Esophagus squamous epithelium (tissue), 5 donors: ENCODE results near the gene PRKCA. TPM values are rescaled to one million over a fixed set of nuclear protein-coding genes. Genes with fewer than 3 reads are reported as not detected.

ENCODE experiments used
- DNase-seq: peaks from one replicate; lab custom pipeline; 2025; lab: John Stamatoyannopoulos, UW
- H3K27ac ChIP-seq, 4 donors: fragments of 200-600 bp; sonication (generic); one replicate each; pipeline ENCODE4 v1.5.1; 2016 to 2019; ENCODE audit warnings: mild to moderate bottlenecking in 1 of 4
- H3K27me3 ChIP-seq, 4 donors: fragments of 200-600 bp; sonication (generic); 1 replicate in 3 of 4; 2 replicates in 1 of 4; pipeline versions ENCODE4 v1.5.1 to v1.6.0; 2017 to 2021; ENCODE audit warnings: antibody characterized with exemption in 1 of 4
- H3K36me3 ChIP-seq, 3 donors: fragments of 200-600 bp; sonication (generic); one replicate each; pipeline ENCODE4 v1.5.1; 2016 to 2019
- H3K4me1 ChIP-seq, 3 donors: fragments of 200-600 bp; sonication (generic); one replicate each; pipeline ENCODE4 v1.5.1; 2017 to 2019
- H3K4me3 ChIP-seq, 4 donors: fragments of 200-600 bp; sonication (generic); 1 replicate in 3 of 4; 2 replicates in 1 of 4; pipeline ENCODE4 v1.5.1; 2016 to 2019; ENCODE audit warnings: mild to moderate bottlenecking in 2 of 4, moderate library complexity in 1 of 4
- H3K9me3 ChIP-seq, 3 donors: fragments of 200-600 bp; sonication (generic); one replicate each; pipeline ENCODE4 v1.5.1; 2016 to 2019
- POLR2A ChIP-seq, 4 donors: fragments of 450-650 bp; IDR thresholded peaks; one replicate each; pipeline ENCODE4 v1.6.1; 2017; ENCODE audit warnings: antibody characterized with exemption in 4 of 4, mild to moderate bottlenecking in 4 of 4, moderate library complexity in 3 of 4
- WGBS, 2 donors: methylation state at CpG; one replicate each; pipeline ENCODE4 v1.1.5; 2018; 5-methylcytosine and 5-hydroxymethylcytosine counted together
- intact Hi-C: fragments of 100-400 bp; cut with DNase I; formaldehyde crosslinking; loops from one replicate; pipeline ENCODE4 v1.15.0; 2022
- total RNA-seq, 4 donors: library from RNA; depleted of rRNA; stranded (reverse); fragments of >200 nt; gene quantifications; one replicate each; pipeline ENCODE4 v1.1.0, GENCODE V29; 2016
- TF ChIP-seq, protein P1 (sequence below), 6 experiments: fragments of 450-650 bp in 4 of 6; fragments of 200-600 bp in 2 of 6; sonication (generic) in 2 of 6; IDR thresholded peaks; one replicate each; pipeline ENCODE4 v1.5.1; 2016 to 2019; ENCODE audit warnings: antibody characterized with exemption in 6 of 6, mild to moderate bottlenecking in 4 of 6, moderate library complexity in 4 of 6
- donor health status: DM: yes; HTN: yes; CAD: no.

Gene PRKCA
- total RNA-seq, 4 donors from 2014 or later, result 2.4 to 9.2 (median 4.2) TPM

- no peak for DNase-seq
- 90 to 91% methylated on average over 7 of the region's 7 CpGs for WGBS, 2 donors
- Histone ChIP-seq H3K27ac (no peak overlapping the region), H3K27me3 (no peaks in the 10 kb centered on the region), H3K4me3 (no peak overlapping the region), H3K9me3 (no peaks in the 10 kb centered on the region), H3K4me1 (peaks cover 0 to 10% (median 0%) of the 10 kb centered on the region in 3 donors), H3K36me3 (no peaks in the 10 kb centered on the region)
- no peak for TF ChIP-seq POLR2A (IDR thresholded peaks at IDR 0.05)
- TF ChIP-seq, protein P1, sequence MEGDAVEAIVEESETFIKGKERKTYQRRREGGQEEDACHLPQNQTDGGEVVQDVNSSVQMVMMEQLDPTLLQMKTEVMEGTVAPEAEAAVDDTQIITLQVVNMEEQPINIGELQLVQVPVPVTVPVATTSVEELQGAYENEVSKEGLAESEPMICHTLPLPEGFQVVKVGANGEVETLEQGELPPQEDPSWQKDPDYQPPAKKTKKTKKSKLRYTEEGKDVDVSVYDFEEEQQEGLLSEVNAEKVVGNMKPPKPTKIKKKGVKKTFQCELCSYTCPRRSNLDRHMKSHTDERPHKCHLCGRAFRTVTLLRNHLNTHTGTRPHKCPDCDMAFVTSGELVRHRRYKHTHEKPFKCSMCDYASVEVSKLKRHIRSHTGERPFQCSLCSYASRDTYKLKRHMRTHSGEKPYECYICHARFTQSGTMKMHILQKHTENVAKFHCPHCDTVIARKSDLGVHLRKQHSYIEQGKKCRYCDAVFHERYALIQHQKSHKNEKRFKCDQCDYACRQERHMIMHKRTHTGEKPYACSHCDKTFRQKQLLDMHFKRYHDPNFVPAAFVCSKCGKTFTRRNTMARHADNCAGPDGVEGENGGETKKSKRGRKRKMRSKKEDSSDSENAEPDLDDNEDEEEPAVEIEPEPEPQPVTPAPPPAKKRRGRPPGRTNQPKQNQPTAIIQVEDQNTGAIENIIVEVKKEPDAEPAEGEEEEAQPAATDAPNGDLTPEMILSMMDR (IDR thresholded peaks at IDR 0.05), result no peak
- intact Hi-C loops, result no loop called here
These were observed 8.2 kb downstream of the PRKCA start for GRCh38 chr17:66310528-66311148.

GRCh38 chr17:66312912-66313311, 10.5 kb downstream of the PRKCA start:
- intact Hi-C loops, result no loop called here
- no peak for DNase-seq
- no peak overlapping the region for H3K4me3 ChIP-seq
- no peak for TF ChIP-seq POLR2A (IDR thresholded peaks at IDR 0.05)
- TF ChIP-seq, protein P1 (IDR thresholded peaks at IDR 0.05), result no peak
- H3K9me3 ChIP-seq, result no peaks in the 10 kb centered on the region
- H3K36me3 ChIP-seq, result no peaks in the 10 kb centered on the region
- 74 to 76% methylated on average over 6 to 8 of the region's 8 CpGs for WGBS, 2 donors
- H3K27ac ChIP-seq, result no peak overlapping the region
- no peaks in the 10 kb centered on the region for H3K27me3 ChIP-seq
- H3K4me1 ChIP-seq, result no peaks in the 10 kb centered on the region

DNA sequence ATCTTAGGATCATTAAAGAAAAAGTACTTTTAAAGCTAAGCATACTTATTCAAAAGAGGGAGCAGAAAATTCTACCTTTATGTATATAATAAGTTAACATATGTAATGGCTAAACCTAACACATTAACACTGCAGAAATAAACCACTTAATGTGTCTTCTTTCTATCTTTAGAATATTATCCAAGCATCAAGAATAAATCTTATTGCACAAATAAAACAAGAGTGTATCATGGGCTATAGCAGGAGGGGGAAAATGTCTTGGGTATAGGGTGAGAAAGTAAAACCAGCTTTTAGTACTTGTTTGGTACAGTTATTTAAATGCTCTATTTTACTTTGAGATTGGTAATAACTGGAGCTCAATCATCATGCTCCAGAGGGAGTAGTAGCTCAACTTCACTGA, 10.9 kb downstream of the PRKCA start:
- DNase-seq, result no peak
- no peak for TF ChIP-seq POLR2A (IDR thresholded peaks at IDR 0.05)
- TF ChIP-seq, protein P1 (IDR thresholded peaks at IDR 0.05), result no peak
- Histone ChIP-seq H3K36me3 (no peaks in the 10 kb centered on the region), H3K27ac (no peak overlapping the region), H3K4me3 (no peak overlapping the region), H3K4me1 (no peaks in the 10 kb centered on the region), H3K27me3 (no peaks in the 10 kb centered on the region), H3K9me3 (no peaks in the 10 kb centered on the region)
- intact Hi-C loops, result no loop called here

DNA sequence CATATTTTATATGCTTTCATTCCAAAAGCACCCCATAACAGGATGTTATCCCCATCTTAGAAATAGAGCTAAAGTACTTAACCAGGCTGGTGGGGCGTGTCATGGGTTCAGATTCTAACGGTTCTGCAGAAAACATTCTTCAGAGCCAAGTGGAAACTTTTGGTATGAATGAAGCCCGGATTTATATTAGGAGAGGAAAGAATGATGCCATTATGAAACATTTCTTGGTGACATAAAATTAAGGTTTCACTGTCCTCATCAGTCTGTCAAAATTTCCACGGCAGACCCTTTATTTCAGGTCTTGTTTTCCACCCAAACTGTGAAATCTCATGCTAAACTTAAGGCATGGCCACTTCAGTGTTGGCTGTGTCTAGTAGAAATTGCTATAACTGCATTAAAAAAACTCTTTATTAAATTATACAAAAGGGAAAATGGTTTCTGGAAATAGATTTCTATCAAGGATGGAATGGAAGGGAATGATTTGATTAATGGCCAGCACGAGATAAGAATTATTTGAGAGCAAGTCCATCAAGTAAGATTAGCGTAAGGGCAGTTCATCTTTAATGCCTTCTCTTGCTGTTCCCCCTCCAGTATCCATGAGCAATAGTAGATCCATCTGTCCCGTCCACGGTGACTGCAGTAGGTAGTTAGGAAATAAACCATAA, 11.7 kb downstream of the PRKCA start:
- no peaks in the 10 kb centered on the region for H3K9me3 ChIP-seq
- no peak overlapping the region for H3K4me3 ChIP-seq
- no peaks in the 10 kb centered on the region for H3K36me3 ChIP-seq
- no peaks in the 10 kb centered on the region for H3K4me1 ChIP-seq
- TF ChIP-seq, protein P1 (IDR thresholded peaks at IDR 0.05), result no peak
- TF ChIP-seq POLR2A (IDR thresholded peaks at IDR 0.05), result no peak
- DNase-seq, result no peak
- H3K27ac ChIP-seq, result no peak overlapping the region
- 83% methylated on average over 8 of the region's 8 CpGs for WGBS, 2 donors
- intact Hi-C loops, result no loop called here
- H3K27me3 ChIP-seq, result no peaks in the 10 kb centered on the region

DNA sequence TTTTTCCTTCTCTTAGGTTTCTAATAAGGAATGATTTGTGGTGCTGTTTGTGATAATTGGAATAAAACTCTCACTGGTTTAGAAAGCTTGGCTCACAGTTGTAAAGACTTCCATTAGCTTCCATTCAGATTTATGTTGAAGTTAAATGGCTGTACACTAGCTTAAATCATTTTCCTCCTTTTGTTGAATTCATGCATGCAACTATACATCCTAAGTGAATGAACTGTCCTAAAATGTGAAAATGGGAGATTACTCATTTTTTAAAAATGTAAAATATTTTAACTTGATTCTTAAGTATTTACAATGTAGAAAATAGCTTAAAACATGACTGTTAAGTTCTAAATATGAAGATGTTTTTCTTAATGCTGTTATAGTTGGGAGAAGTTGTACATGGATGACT, 15.2 kb downstream of the PRKCA start:
- H3K9me3 ChIP-seq, result peaks cover 0 to 12% (median 11%) of the 10 kb centered on the region in 3 donors
- no peak for TF ChIP-seq POLR2A (IDR thresholded peaks at IDR 0.05)
- TF ChIP-seq, protein P1 (IDR thresholded peaks at IDR 0.05), result no peak
- intact Hi-C loops, result no loop called here
- H3K36me3 ChIP-seq, result no peaks in the 10 kb centered on the region
- no peak for DNase-seq
- H3K27me3 ChIP-seq, result no peaks in the 10 kb centered on the region
- no peaks in the 10 kb centered on the region for H3K4me1 ChIP-seq
- no peak overlapping the region for H3K4me3 ChIP-seq
- H3K27ac ChIP-seq, result no peak overlapping the region
